Loucy (cell line): ENCODE measurements around the gene PPARA.

Experiments
- EZH2phosphoT487 ChIP-seq: fragments of 200-600 bp; IDR thresholded peaks from 2 replicates; pipeline ENCODE4 v1.6.1; 2018; ENCODE audit warnings: antibody characterized with exemption, mild to moderate bottlenecking, moderate library complexity, borderline replicate concordance
- TF ChIP-seq, protein P1 (sequence below): fragments of 200-600 bp; sonication (generic); conservative IDR thresholded peaks from 2 replicates; pipeline ENCODE4 v1.5.1; 2014; ENCODE audit warnings: mild to moderate bottlenecking, antibody characterized with exemption, low read length

GRCh38 chr22:46220921-46221320 lies 70.6 kb downstream of the PPARA start:
- TF ChIP-seq, protein P1, sequence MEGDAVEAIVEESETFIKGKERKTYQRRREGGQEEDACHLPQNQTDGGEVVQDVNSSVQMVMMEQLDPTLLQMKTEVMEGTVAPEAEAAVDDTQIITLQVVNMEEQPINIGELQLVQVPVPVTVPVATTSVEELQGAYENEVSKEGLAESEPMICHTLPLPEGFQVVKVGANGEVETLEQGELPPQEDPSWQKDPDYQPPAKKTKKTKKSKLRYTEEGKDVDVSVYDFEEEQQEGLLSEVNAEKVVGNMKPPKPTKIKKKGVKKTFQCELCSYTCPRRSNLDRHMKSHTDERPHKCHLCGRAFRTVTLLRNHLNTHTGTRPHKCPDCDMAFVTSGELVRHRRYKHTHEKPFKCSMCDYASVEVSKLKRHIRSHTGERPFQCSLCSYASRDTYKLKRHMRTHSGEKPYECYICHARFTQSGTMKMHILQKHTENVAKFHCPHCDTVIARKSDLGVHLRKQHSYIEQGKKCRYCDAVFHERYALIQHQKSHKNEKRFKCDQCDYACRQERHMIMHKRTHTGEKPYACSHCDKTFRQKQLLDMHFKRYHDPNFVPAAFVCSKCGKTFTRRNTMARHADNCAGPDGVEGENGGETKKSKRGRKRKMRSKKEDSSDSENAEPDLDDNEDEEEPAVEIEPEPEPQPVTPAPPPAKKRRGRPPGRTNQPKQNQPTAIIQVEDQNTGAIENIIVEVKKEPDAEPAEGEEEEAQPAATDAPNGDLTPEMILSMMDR: no peak
- no peak for TF ChIP-seq EZH2phosphoT487
